H1 (cell line): ENCODE data around the gene PLSCR3. TPM values are rescaled to one million over a fixed set of nuclear protein-coding genes. Genes with fewer than 3 reads are reported as not detected.
A peak's percentile ranks its signal among the peaks of the same experiment; 100 is the strongest.

Experiments used
- CTCF ChIA-PET: fragments of 300-600 bp; sonication (Branson Sonifier 250); formaldehyde crosslinking; loops from one replicate; lab custom pipeline; 2021; ENCODE audit not compliant: partially characterized antibody; lab: Charles Lee
- POLR2A ChIA-PET: fragments of 300-600 bp; sonication (Branson Sonifier 250); formaldehyde crosslinking; loops from one replicate; lab custom pipeline; 2021; ENCODE audit warnings: inconsistent platforms; ENCODE audit not compliant: partially characterized antibody; lab: Charles Lee
- DNase-seq, 2 experiments: peaks; one replicate each; pipeline versions ENCODE4 v3.0.0 to v3.0.0-alpha.2; 2010 to 2022; ENCODE audit warnings: low spot score in 2 of 2, low read depth in 1 of 2, mixed read lengths in 1 of 2
- FAIRE-seq: peaks from 2 replicates; lab custom pipeline; 2011; peaks lifted over from hg19 to GRCh38; lab: Jason Lieb, UNC
- H2AFZ ChIP-seq: 2 replicates; pipeline ENCODE4 v1.8.1; 2012; ENCODE audit warnings: low read length, inconsistent platforms
- H2AK5ac ChIP-seq: 2 replicates; pipeline ENCODE4 v1.6.1; 2013; ENCODE audit warnings: low read depth, low read length
- H2BK120ac ChIP-seq: replicated peaks from 2 replicates; pipeline ENCODE3; 2013; ENCODE audit warnings: low read depth, low read length, inconsistent platforms
- H2BK12ac ChIP-seq: 2 replicates; pipeline ENCODE4 v1.6.1; 2013; ENCODE audit warnings: low read depth, low read length
- H2BK15ac ChIP-seq: 2 replicates; pipeline ENCODE4 v1.6.1; 2013; ENCODE audit warnings: low read length
- H2BK20ac ChIP-seq: 2 replicates; pipeline ENCODE4 v1.6.1; 2013; ENCODE audit warnings: low read length
- H2BK5ac ChIP-seq: 2 replicates; pipeline ENCODE4 v1.6.1; 2013; ENCODE audit warnings: low read depth, low read length
- H3K14ac ChIP-seq: 2 replicates; pipeline ENCODE4 v1.6.1; 2013; ENCODE audit warnings: inconsistent platforms; ENCODE audit not compliant: insufficient read length
- H3K18ac ChIP-seq: 2 replicates; pipeline ENCODE4 v1.6.1; 2013; ENCODE audit warnings: low read length; ENCODE audit errors: extremely low read depth
- H3K23ac ChIP-seq: 2 replicates; pipeline ENCODE4 v1.6.1; 2013; ENCODE audit warnings: inconsistent platforms; ENCODE audit not compliant: insufficient read length
- H3K23me2 ChIP-seq: 2 replicates; pipeline ENCODE4 v1.6.1; 2013; ENCODE audit warnings: low read depth, low read length
- H3K27ac ChIP-seq: 2 replicates; pipeline ENCODE4 v1.6.1; 2011; ENCODE audit warnings: low read depth, low read length, inconsistent platforms
- H3K27me3 ChIP-seq, 4 experiments: replicated peaks in 1 of 4; 1 replicate in 1 of 4; 2 replicates in 3 of 4; pipeline versions ENCODE4 v1.6.1 to v1.8.1; 2011 to 2013; ENCODE audit warnings: low read length in 3 of 4, mild to moderate bottlenecking in 3 of 4, inconsistent platforms in 2 of 4, mixed read lengths in 2 of 4, moderate library complexity in 1 of 4; ENCODE audit not compliant: control insufficient read depth in 3 of 4, insufficient read depth in 3 of 4; ENCODE audit errors: extremely low read depth in 1 of 4
- H3K36me3 ChIP-seq, 4 experiments: 2 replicates each; pipeline versions ENCODE4 v1.6.1 to v1.8.1; 2011 to 2013; ENCODE audit warnings: mild to moderate bottlenecking in 4 of 4, low read length in 3 of 4, moderate library complexity in 2 of 4, control low read depth in 1 of 4, inconsistent platforms in 1 of 4; ENCODE audit not compliant: insufficient read depth in 4 of 4, control insufficient read depth in 2 of 4
- H3K4ac ChIP-seq: replicated peaks from 2 replicates; pipeline ENCODE3; 2013; ENCODE audit warnings: low read length, low read depth, mixed read lengths, inconsistent platforms; ENCODE audit not compliant: insufficient read length
- H3K4me1 ChIP-seq, 4 experiments: replicated peaks in 1 of 4; 1 replicate in 1 of 4; 2 replicates in 3 of 4; pipeline versions ENCODE4 v1.6.1 to v1.8.1; 2011 to 2013; ENCODE audit warnings: low read length in 3 of 4, inconsistent platforms in 2 of 4, mixed read lengths in 1 of 4; ENCODE audit not compliant: insufficient read depth in 4 of 4, control insufficient read depth in 3 of 4
- H3K4me2 ChIP-seq, 2 experiments: 2 replicates each; pipeline versions ENCODE4 v1.6.1 to v1.8.1; 2011 to 2013; ENCODE audit warnings: low read depth in 2 of 2, low read length in 2 of 2, control low read depth in 1 of 2, inconsistent platforms in 1 of 2, mild to moderate bottlenecking in 1 of 2; ENCODE audit not compliant: insufficient read depth in 1 of 2
- H3K4me3 ChIP-seq, 4 experiments: fragments of 200-600, 300-600 bp in 1 of 4; sonication (generic), shearing (Covaris generic), sonication (Bioruptor Twin) in 1 of 4; 2 replicates each; pipeline versions ENCODE4 v1.5.1 to v1.8.1; 2011 to 2016; ENCODE audit warnings: low read length in 4 of 4, low read depth in 3 of 4, control low read depth in 2 of 4, inconsistent platforms in 2 of 4, mild to moderate bottlenecking in 2 of 4, mixed read lengths in 1 of 4, moderate library complexity in 1 of 4; ENCODE audit not compliant: insufficient read depth in 2 of 4; ENCODE audit errors: extremely low read depth in 1 of 4
- H3K56ac ChIP-seq: replicated peaks from 2 replicates; pipeline ENCODE3; 2013; ENCODE audit warnings: low read depth, mild to moderate bottlenecking, mixed read lengths, low read length, inconsistent platforms; ENCODE audit not compliant: insufficient read length
- H3K79me1 ChIP-seq: 2 replicates; pipeline ENCODE4 v1.6.1; 2013; ENCODE audit warnings: low read depth, low read length, control low read depth
- H3K79me2 ChIP-seq, 2 experiments: 2 replicates each; pipeline versions ENCODE4 v1.6.1 to v1.8.1; 2012 to 2013; ENCODE audit warnings: low read length in 2 of 2, mild to moderate bottlenecking in 2 of 2, inconsistent platforms in 1 of 2; ENCODE audit not compliant: insufficient read depth in 2 of 2, control insufficient read depth in 1 of 2
- H3K9ac ChIP-seq, 4 experiments: replicated peaks in 1 of 4; 1 replicate in 1 of 4; 2 replicates in 3 of 4; pipeline versions ENCODE4 v1.6.1 to v1.8.1; 2011 to 2013; ENCODE audit warnings: low read depth in 3 of 4, low read length in 3 of 4, control low read depth in 2 of 4, mild to moderate bottlenecking in 2 of 4, moderate library complexity in 2 of 4, inconsistent platforms in 1 of 4; ENCODE audit errors: extremely low read depth in 1 of 4
- H3K9me3 ChIP-seq, 2 experiments: 2 replicates each; pipeline versions ENCODE4 v1.6.1 to v1.8.1; 2012 to 2013; ENCODE audit warnings: mild to moderate bottlenecking in 2 of 2, moderate library complexity in 2 of 2, control low read depth in 1 of 2, inconsistent platforms in 1 of 2, low read depth in 1 of 2, low read length in 1 of 2, mixed read lengths in 1 of 2; ENCODE audit not compliant: insufficient read depth in 2 of 2
- H4K20me1 ChIP-seq, 2 experiments: replicated peaks in 1 of 2; 2 replicates each; pipeline versions ENCODE3 to v1.8.1; 2011 to 2013; ENCODE audit warnings: inconsistent platforms in 2 of 2, low read length in 2 of 2, mild to moderate bottlenecking in 1 of 2; ENCODE audit not compliant: insufficient read depth in 2 of 2, control insufficient read depth in 1 of 2
- H4K5ac ChIP-seq: 2 replicates; pipeline ENCODE4 v1.6.1; 2013; ENCODE audit warnings: low read length, low read depth, mixed read lengths, inconsistent platforms; ENCODE audit not compliant: insufficient read length
- H4K8ac ChIP-seq: 2 replicates; pipeline ENCODE4 v1.8.0; 2013; ENCODE audit warnings: mild to moderate bottlenecking, moderate library complexity, low read length, inconsistent platforms; ENCODE audit not compliant: insufficient read depth; ENCODE audit errors: extremely low read depth
- H4K91ac ChIP-seq: replicated peaks from 2 replicates; pipeline ENCODE3; 2013; ENCODE audit warnings: low read length, mixed read lengths, inconsistent platforms; ENCODE audit not compliant: insufficient read length
- E2F6 ChIP-seq: IDR thresholded peaks from 2 replicates; pipeline ENCODE4 v1.6.1; 2012; ENCODE audit warnings: inconsistent platforms
- HDAC6 ChIP-seq: IDR thresholded peaks from one replicate; pipeline ENCODE4 v1.7.1; 2012; ENCODE audit warnings: low read depth, mild to moderate bottlenecking, inconsistent platforms, low read length, moderate library complexity
- KDM5A ChIP-seq: fragments of 200-600 bp; IDR thresholded peaks from 2 replicates; pipeline ENCODE4 v1.7.1; 2012; ENCODE audit warnings: mild to moderate bottlenecking, low read length, inconsistent platforms, mixed read lengths
- MAX ChIP-seq: IDR thresholded peaks from 2 replicates; pipeline ENCODE4 v1.6.1; 2012; ENCODE audit warnings: inconsistent platforms
- RBBP5 ChIP-seq: IDR thresholded peaks from 2 replicates; pipeline ENCODE4 v1.7.1; 2012; ENCODE audit warnings: low read depth, mild to moderate bottlenecking, inconsistent platforms, low read length, moderate library complexity, borderline replicate concordance
- RFX5 ChIP-seq: IDR thresholded peaks from 2 replicates; pipeline ENCODE4 v1.6.1; 2011; ENCODE audit warnings: low read depth, low read length, improper control_type of control experiment, borderline replicate concordance
- SP2 ChIP-seq: IDR thresholded peaks from 2 replicates; pipeline ENCODE4 v1.6.1; 2012; ENCODE audit warnings: mild to moderate bottlenecking, low read length, inconsistent platforms
- TCF12 ChIP-seq: IDR thresholded peaks from 2 replicates; pipeline ENCODE4 v1.6.1; 2011; ENCODE audit warnings: low read depth, mild to moderate bottlenecking, low read length
- YY1 ChIP-seq: IDR thresholded peaks from 2 replicates; pipeline ENCODE4 v1.6.1; 2011; ENCODE audit warnings: low read depth, mild to moderate bottlenecking, low read length
- ZNF274 ChIP-seq: IDR thresholded peaks from 2 replicates; pipeline ENCODE4 v1.7.0; 2012; ENCODE audit warnings: low read length, borderline replicate concordance; ENCODE audit errors: extremely low read depth
- WGBS, 2 experiments: shearing (Covaris generic) in 1 of 2; methylation state at CpG; one replicate each; pipeline versions ENCODE4 v1.1.6 to v1.1.7; 2013 to 2015; ENCODE audit warnings: low lambda C conversion rate in 2 of 2, mixed read lengths in 2 of 2, inconsistent platforms in 1 of 2, low coverage in 1 of 2, missing lambda C conversion rate in 1 of 2; ENCODE audit not compliant: insufficient replicate concordance in 2 of 2, insufficient coverage in 1 of 2, insufficient read length in 1 of 2; ENCODE audit errors: extremely low coverage in 1 of 2, missing lambda C conversion rate in 1 of 2; 5-methylcytosine and 5-hydroxymethylcytosine counted together
- polyA plus RNA-seq, 7 experiments: library from polyadenylated mRNA; depleted of rRNA in 3 of 7; stranded (reverse) in 5 of 7; unstranded in 2 of 7; fragments of >200 nt in 5 of 7; fragments of 200-250 nt in 2 of 7; gene quantifications; 1 replicate in 5 of 7; 2 replicates in 1 of 7; 4 replicates in 1 of 7; pipeline versions ENCODE4 v1.2.1 to v1.2.3, GENCODE V29; 2011 to 2013; ENCODE audit warnings: missing spikeins in 2 of 7, mixed read lengths in 2 of 7
- total RNA-seq: library from RNA; stranded (reverse); fragmentation: NEBNext Ultra II Directional; extraction: Animal tissue kit (Norgen Biotek cat#: 25700); gene quantifications from 2 replicates; pipeline ENCODE4 v1.2.1, GENCODE V29; 2021

PLSCR3 gene
- total and polyA plus RNA-seq, 2 of the 8 experiments (the other 6 are each of a cell fraction or from before 2014, with no cell fraction given) = 36.1 to 38.7 TPM

GRCh38 chr17:7408863-7409262 is 14.5 kb upstream of the PLSCR3 start:
- H3K4me1 ChIP-seq = peaks cover 0 to 19% (median 11%) of the 10 kb centered on the region in 4 experiments; a peak in 5 of 7 replicates
- no peak overlapping the region for H2BK5ac ChIP-seq
- H2BK15ac ChIP-seq = 0 out of 2 replicates have a peak overlapping the region, but pooled peaks have one; percentile 88
- no peak overlapping the region for H3K18ac ChIP-seq
- H2BK120ac ChIP-seq = no peak overlapping the region
- H2BK20ac ChIP-seq = 0 out of 2 replicates have a peak overlapping the region, but pooled peaks have one; percentile 32
- H3K27ac ChIP-seq = no peak overlapping the region
- H3K4me2 ChIP-seq = peak overlapping the region; percentile 43 to 90; a peak in 3 of 4 replicates
- H3K4ac ChIP-seq = no peak overlapping the region
- H4K20me1 ChIP-seq = peaks cover 0 to 19% of the 10 kb centered on the region in 2 experiments
- peaks cover 0 to 5% of the 10 kb centered on the region in 2 experiments; a peak in 1 of 4 replicates for H3K79me2 ChIP-seq
- peaks cover 2 to 22% (median 17%) of the 10 kb centered on the region in 4 experiments; a peak in 5 of 8 replicates for H3K36me3 ChIP-seq
- peak overlapping the region; percentile 53; the same call in 1 of the 2 replicates for H2AK5ac ChIP-seq
- peak overlapping the region in 1 of 4 experiments; percentile 44; a peak in 3 of 8 replicates for H3K4me3 ChIP-seq
- peaks cover 4% of the 10 kb centered on the region; the same call in 1 of the 2 replicates for H3K79me1 ChIP-seq
- H4K5ac ChIP-seq = no peak overlapping the region
- ChIA-PET CTCF (interaction anchor here (0.6 to 1.5 kb wide), 5 partner anchors 22 to 152 kb away, joined by 3 to 4 read pairs (median 3); no protein-coding TSS in a partner anchor), POLR2A (interaction anchor here (0.7 to 8.2 kb wide), 11 partner anchors 11 to 176 kb away, joined by 3 to 66 read pairs (median 3); partner anchors contain the start of genes FGF11, POLR2A, TMEM102 and TNK1)
- WGBS, 2 experiments = 83% methylated on average over 6 of the region's 6 CpGs; no CpG with 5 or more reads in 1 of the 2 experiments
- H3K9ac ChIP-seq = no peak overlapping the region
- H3K23me2 ChIP-seq = peaks cover 13% of the 10 kb centered on the region; the same call in 1 of the 2 replicates
- H2BK12ac ChIP-seq = peak overlapping the region; percentile 84; the same call in 1 of the 2 replicates
- H4K91ac ChIP-seq = no peak overlapping the region
- H3K23ac ChIP-seq = no peak overlapping the region
- H2AFZ ChIP-seq = no peak overlapping the region
- DNase-seq (no peak), FAIRE-seq (no peak)
- no peak overlapping the region for H3K14ac ChIP-seq
- no peaks in the 10 kb centered on the region; a peak in 1 of 7 replicates for H3K27me3 ChIP-seq
- TF ChIP-seq RFX5 (no peak), TCF12 (no peak), KDM5A (no peak), HDAC6 (no peak), YY1 (no peak), E2F6 (no peak), ZNF274 (no peak), SP2 (no peak), MAX (no peak), RBBP5 (no peak)
- no peak overlapping the region for H3K56ac ChIP-seq
- no peaks in the 10 kb centered on the region for H3K9me3 ChIP-seq
- H4K8ac ChIP-seq = no peak overlapping the region
